Tibial artery (tissue), 4 donors: ENCODE data around the gene CPSF4L.
"Not testable (repeated sequence)": the region's sequence is repeated elsewhere in the genome, so short reads cannot be mapped to it uniquely, and the experiment has no call there.

Experiments used
- DNase-seq, 2 donors: peaks; one replicate each; pipeline ENCODE4 v3.0.0-alpha.2; 2019
- H3K27ac ChIP-seq, 2 donors: fragments of 200-600 bp; sonication (generic) in 1 of 2; 1 replicate in 1 of 2; 2 replicates in 1 of 2; pipeline ENCODE4 v1.5.1; 2018 to 2019; ENCODE audit warnings: mild to moderate bottlenecking in 1 of 2
- H3K27me3 ChIP-seq, 2 donors: fragments of 200-600 bp; sonication (generic) in 1 of 2; one replicate each; pipeline versions ENCODE4 v1.5.1 to v1.6.0; 2016 to 2019
- H3K36me3 ChIP-seq, 3 donors: fragments of 200-600 bp; sonication (generic) in 2 of 3; one replicate each; pipeline ENCODE4 v1.5.1; 2016 to 2019; ENCODE audit warnings: mild to moderate bottlenecking in 2 of 3
- H3K4me1 ChIP-seq, 4 donors: fragments of 200-600 bp; sonication (generic) in 2 of 4; 1 replicate in 3 of 4; 2 replicates in 1 of 4; pipeline ENCODE4 v1.5.1; 2016 to 2019
- H3K4me3 ChIP-seq, 2 donors: fragments of 200-600 bp; sonication (generic) in 1 of 2; 1 replicate in 1 of 2; 2 replicates in 1 of 2; pipeline ENCODE4 v1.5.1; 2018 to 2019; ENCODE audit warnings: mild to moderate bottlenecking in 2 of 2
- H3K9me3 ChIP-seq, 3 donors: fragments of 200-600 bp; sonication (generic) in 1 of 3; one replicate each; pipeline ENCODE4 v1.5.1; 2016 to 2019
- CTCF ChIP-seq, 2 experiments: fragments of 200-600 bp in 1 of 2; fragments of 450-650 bp in 1 of 2; IDR thresholded peaks; one replicate each; pipeline ENCODE4 v1.5.1; 2017 to 2019; ENCODE audit warnings: antibody characterized with exemption in 2 of 2, mild to moderate bottlenecking in 1 of 2, moderate library complexity in 1 of 2
- intact Hi-C: fragments of 100-400 bp; cut with DNase I; formaldehyde crosslinking; loops from one replicate; pipeline ENCODE4 v1.15.0; 2023; ENCODE audit warnings: low total_unique reads

The CPSF4L gene

GRCh38 chr17:73266796-73267195 lies 5.1 kb upstream of the CPSF4L start:
- no peak overlapping the region for H3K4me3 ChIP-seq
- no peak for DNase-seq
- no peaks in the 10 kb centered on the region for H3K36me3 ChIP-seq
- no peaks in the 10 kb centered on the region for H3K4me1 ChIP-seq
- no peaks in the 10 kb centered on the region for H3K9me3 ChIP-seq
- no peak overlapping the region for H3K27ac ChIP-seq
- TF ChIP-seq CTCF (IDR thresholded peaks at IDR 0.05): no peak
- intact Hi-C loops: no loop called here
- H3K27me3 ChIP-seq: no peaks in the 10 kb centered on the region

- DNase-seq: no peak
- no peaks in the 10 kb centered on the region for H3K27me3 ChIP-seq
- TF ChIP-seq CTCF (IDR thresholded peaks at IDR 0.05): no peak
- intact Hi-C loops: no loop called here
- H3K27ac ChIP-seq: no peak overlapping the region
- no peaks in the 10 kb centered on the region for H3K36me3 ChIP-seq
- H3K9me3 ChIP-seq: no peaks in the 10 kb centered on the region
- no peak overlapping the region for H3K4me3 ChIP-seq
- H3K4me1 ChIP-seq: no peaks in the 10 kb centered on the region
These were observed 4.3 kb upstream of the CPSF4L start for GRCh38 chr17:73265646-73266640.

- intact Hi-C loops, H3K36me3 ChIP-seq, DNase-seq, H3K27ac ChIP-seq, H3K27me3 ChIP-seq, H3K4me1 ChIP-seq, H3K9me3 ChIP-seq, H3K4me3 ChIP-seq: not testable (repeated sequence)
These were observed 2.8 kb upstream of the CPSF4L start for GRCh38 chr17:73264448-73264847.

GRCh38 chr17:73262676-73263642 lies 1.3 kb upstream of the CPSF4L start:
- H3K27ac ChIP-seq: no peak overlapping the region
- TF ChIP-seq CTCF (IDR thresholded peaks at IDR 0.05): no peak
- no peaks in the 10 kb centered on the region for H3K27me3 ChIP-seq
- intact Hi-C loops: no loop called here
- H3K36me3 ChIP-seq: no peaks in the 10 kb centered on the region
- H3K4me1 ChIP-seq: no peaks in the 10 kb centered on the region
- no peak for DNase-seq
- H3K9me3 ChIP-seq: no peaks in the 10 kb centered on the region
- H3K4me3 ChIP-seq: no peak overlapping the region

- intact Hi-C loops: no loop called here
- no peak for DNase-seq
- TF ChIP-seq CTCF (IDR thresholded peaks at IDR 0.05): no peak
- H3K36me3 ChIP-seq: no peaks in the 10 kb centered on the region
- H3K4me3 ChIP-seq: no peak overlapping the region
- no peaks in the 10 kb centered on the region for H3K27me3 ChIP-seq
- peaks cover 0 to 4% (median 0%) of the 10 kb centered on the region in 4 donors for H3K4me1 ChIP-seq
- no peak overlapping the region for H3K27ac ChIP-seq
- no peaks in the 10 kb centered on the region for H3K9me3 ChIP-seq
These were observed 434 bp upstream of the CPSF4L start for GRCh38 chr17:73261952-73262675.
